Measurements from ENCODE around the gene ARID5A. TPM values are rescaled to one million over a fixed set of nuclear protein-coding genes. Genes with fewer than 3 reads are reported as not detected.

Gene ARID5A
- total RNA-seq, 1 donor = 7.6 TPM

GRCh38 chr2:96510931-96511595 lies 25.5 kb upstream of the ARID5A start:
- H3K27me3 ChIP-seq (ENCODE audit: insufficient read depth, low read length) = peaks cover 23% of the 10 kb centered on the region
- no peak for TF ChIP-seq CTCF (IDR thresholded peaks at IDR 0.05; ENCODE audit: extremely low read depth, low read depth, low read length)
- no peaks in the 10 kb centered on the region for H3K9me3 ChIP-seq (ENCODE audit: low read depth, low read length)
- H2AFZ ChIP-seq (ENCODE audit: low read length) = no peak overlapping the region
- H3K27ac ChIP-seq (ENCODE audit: low read depth, low read length) = no peak overlapping the region
- peaks cover 7% of the 10 kb centered on the region for H3K4me1 ChIP-seq (ENCODE audit: insufficient read depth, low read length)
- H3K79me2 ChIP-seq (ENCODE audit: insufficient read depth, low read length) = no peaks in the 10 kb centered on the region
- H3K4me2 ChIP-seq (ENCODE audit: insufficient read depth, low read length) = no peak overlapping the region
- H3K36me3 ChIP-seq (ENCODE audit: insufficient read depth, low read length) = no peaks in the 10 kb centered on the region
- H3K4me3 ChIP-seq (ENCODE audit: insufficient read depth, low read length) = no peak overlapping the region
- H4K20me1 ChIP-seq (ENCODE audit: insufficient read depth, low read length) = no peaks in the 10 kb centered on the region
- peak; percentile 35 for DNase-seq (ENCODE audit: insufficient read length, low spot score, missing footprints)

GRCh38 chr2:96511851-96512250 lies 24.7 kb upstream of the ARID5A start:
- DNase-seq (ENCODE audit: insufficient read length, low spot score, missing footprints) = no peak
- Histone ChIP-seq H2AFZ (ENCODE audit: low read length) (no peak overlapping the region), H3K36me3 (ENCODE audit: insufficient read depth, low read length) (no peaks in the 10 kb centered on the region), H3K27ac (ENCODE audit: low read depth, low read length) (no peak overlapping the region), H3K27me3 (ENCODE audit: insufficient read depth, low read length) (peaks cover 23% of the 10 kb centered on the region), H3K9me3 (ENCODE audit: low read depth, low read length) (no peaks in the 10 kb centered on the region), H3K4me2 (ENCODE audit: insufficient read depth, low read length) (no peak overlapping the region), H3K4me1 (ENCODE audit: insufficient read depth, low read length) (peaks cover 7% of the 10 kb centered on the region), H3K79me2 (ENCODE audit: insufficient read depth, low read length) (no peaks in the 10 kb centered on the region), H4K20me1 (ENCODE audit: insufficient read depth, low read length) (no peaks in the 10 kb centered on the region), H3K4me3 (ENCODE audit: insufficient read depth, low read length) (no peak overlapping the region)
- TF ChIP-seq CTCF (IDR thresholded peaks at IDR 0.05; ENCODE audit: extremely low read depth, low read depth, low read length) = no peak

GRCh38 chr2:96512341-96512740 lies 24.2 kb upstream of the ARID5A start:
- Histone ChIP-seq H3K9me3 (ENCODE audit: low read depth, low read length) (no peaks in the 10 kb centered on the region), H3K4me2 (ENCODE audit: insufficient read depth, low read length) (no peak overlapping the region), H2AFZ (ENCODE audit: low read length) (no peak overlapping the region), H3K36me3 (ENCODE audit: insufficient read depth, low read length) (no peaks in the 10 kb centered on the region), H4K20me1 (ENCODE audit: insufficient read depth, low read length) (no peaks in the 10 kb centered on the region), H3K79me2 (ENCODE audit: insufficient read depth, low read length) (no peaks in the 10 kb centered on the region), H3K4me1 (ENCODE audit: insufficient read depth, low read length) (peaks cover 7% of the 10 kb centered on the region), H3K27ac (ENCODE audit: low read depth, low read length) (no peak overlapping the region), H3K27me3 (ENCODE audit: insufficient read depth, low read length) (peaks cover 23% of the 10 kb centered on the region), H3K4me3 (ENCODE audit: insufficient read depth, low read length) (no peak overlapping the region)
- no peak for TF ChIP-seq CTCF (IDR thresholded peaks at IDR 0.05; ENCODE audit: extremely low read depth, low read depth, low read length)
- DNase-seq (ENCODE audit: insufficient read length, low spot score, missing footprints) = peak; percentile 53

GRCh38 chr2:96514521-96514920 lies 22.0 kb upstream of the ARID5A start:
- Histone ChIP-seq H3K4me1 (ENCODE audit: insufficient read depth, low read length) (no peaks in the 10 kb centered on the region), H3K27ac (ENCODE audit: low read depth, low read length) (no peak overlapping the region), H3K9me3 (ENCODE audit: low read depth, low read length) (no peaks in the 10 kb centered on the region), H3K27me3 (ENCODE audit: insufficient read depth, low read length) (peaks cover 23% of the 10 kb centered on the region), H3K4me2 (ENCODE audit: insufficient read depth, low read length) (no peak overlapping the region), H3K4me3 (ENCODE audit: insufficient read depth, low read length) (no peak overlapping the region), H2AFZ (ENCODE audit: low read length) (no peak overlapping the region), H4K20me1 (ENCODE audit: insufficient read depth, low read length) (no peaks in the 10 kb centered on the region), H3K79me2 (ENCODE audit: insufficient read depth, low read length) (no peaks in the 10 kb centered on the region), H3K36me3 (ENCODE audit: insufficient read depth, low read length) (no peaks in the 10 kb centered on the region)
- no peak for TF ChIP-seq CTCF (IDR thresholded peaks at IDR 0.05; ENCODE audit: extremely low read depth, low read depth, low read length)
- DNase-seq (ENCODE audit: insufficient read length, low spot score, missing footprints) = no peak
